Measurements from ENCODE around the gene CRYGC. TPM values are rescaled to one million over a fixed set of nuclear protein-coding genes. Genes with fewer than 3 reads are reported as not detected.

CRYGC gene
- total and polyA plus RNA-seq, 7 donors: not detected

DNA sequence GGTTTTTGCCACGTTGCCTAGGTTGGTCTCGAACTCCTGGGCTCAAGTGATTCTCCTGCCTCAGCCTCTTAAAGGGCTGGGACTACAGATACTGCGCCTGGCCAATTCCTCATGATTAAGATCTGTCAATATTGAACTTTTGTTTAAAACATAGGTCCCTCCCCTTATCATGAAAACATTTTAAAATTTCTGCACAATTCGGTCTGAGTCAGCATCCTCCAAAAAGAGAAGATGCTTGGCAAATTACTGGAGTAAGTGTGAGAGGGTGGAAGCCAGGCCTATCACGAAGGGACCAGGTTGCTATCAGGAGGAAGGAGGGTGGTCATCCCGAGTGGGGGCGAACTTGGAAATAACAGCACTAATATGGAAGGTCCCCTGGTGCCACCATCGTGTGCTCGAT, 44.5 kb upstream of the CRYGC start:
- no peaks in the 10 kb centered on the region for H3K36me3 ChIP-seq
- H3K9me3 ChIP-seq: no peaks in the 10 kb centered on the region
- no peak overlapping the region for H3K27ac ChIP-seq
- intact Hi-C loops (cut with DNase I): loop anchor here (2.0 kb wide), 1 partner anchor 81 kb away; the partner anchor contains the start of gene IDH1
- TF ChIP-seq POLR2A (IDR thresholded peaks at IDR 0.05) (no peak), EP300 (IDR thresholded peaks at IDR 0.05) (no peak), CTCF (IDR thresholded peaks at IDR 0.05) (no peak), POLR2AphosphoS5 (IDR thresholded peaks at IDR 0.05) (no peak)
- H3K4me3 ChIP-seq: no peak overlapping the region
- H3K4me1 ChIP-seq: peaks cover 0 to 7% (median 0%) of the 10 kb centered on the region in 4 donors
- no peak for DNase-seq
- no peaks in the 10 kb centered on the region for H3K27me3 ChIP-seq
- WGBS, 2 donors: 82 to 89% methylated on average over 9 of the region's 9 CpGs

GRCh38 chr2:208172125-208172524, 42.5 kb upstream of the CRYGC start:
- Histone ChIP-seq H3K27me3 (no peaks in the 10 kb centered on the region), H3K27ac (no peak overlapping the region), H3K36me3 (no peaks in the 10 kb centered on the region), H3K4me3 (no peak overlapping the region), H3K4me1 (peaks cover 0 to 7% (median 0%) of the 10 kb centered on the region in 4 donors), H3K9me3 (no peaks in the 10 kb centered on the region)
- WGBS, 2 donors: 54 to 64% methylated on average over 4 of the region's 4 CpGs
- intact Hi-C loops (cut with DNase I): no loop called here
- DNase-seq: no peak
- TF ChIP-seq EP300 (IDR thresholded peaks at IDR 0.05) (no peak), POLR2A (IDR thresholded peaks at IDR 0.05) (no peak), POLR2AphosphoS5 (IDR thresholded peaks at IDR 0.05) (no peak), CTCF (IDR thresholded peaks at IDR 0.05) (no peak)

- Histone ChIP-seq H3K27ac (no peak overlapping the region), H3K4me3 (no peak overlapping the region), H3K27me3 (no peaks in the 10 kb centered on the region), H3K9me3 (no peaks in the 10 kb centered on the region), H3K36me3 (no peaks in the 10 kb centered on the region), H3K4me1 (no peaks in the 10 kb centered on the region)
- intact Hi-C loops (cut with DNase I): no loop called here
- TF ChIP-seq EP300 (IDR thresholded peaks at IDR 0.05) (no peak), POLR2AphosphoS5 (IDR thresholded peaks at IDR 0.05) (no peak), CTCF (IDR thresholded peaks at IDR 0.05) (no peak), POLR2A (IDR thresholded peaks at IDR 0.05) (no peak)
- 87 to 90% methylated on average over 2 of the region's 2 CpGs for WGBS, 2 donors
- no peak for DNase-seq
Measured at GRCh38 chr2:208164951-208165755, 35.5 kb upstream of the CRYGC start.

GRCh38 chr2:208163489-208163888, 33.9 kb upstream of the CRYGC start, which contains the start of gene CRYGA:
TSS of gene CRYGA (minus strand) at chr2:208163589. CDS start at chr2:208163556, 33 bp downstream.
- Histone ChIP-seq H3K36me3 (no peaks in the 10 kb centered on the region), H3K4me1 (no peaks in the 10 kb centered on the region), H3K9me3 (no peaks in the 10 kb centered on the region), H3K27me3 (no peaks in the 10 kb centered on the region), H3K27ac (no peak within 1 kb of the TSS), H3K4me3 (no peak within 1 kb of the TSS)
- TF ChIP-seq CTCF (IDR thresholded peaks at IDR 0.05) (no peak), EP300 (IDR thresholded peaks at IDR 0.05) (no peak), POLR2AphosphoS5 (IDR thresholded peaks at IDR 0.05) (no peak), POLR2A (IDR thresholded peaks at IDR 0.05) (no peak)
- 74 to 78% methylated on average over 2 of the region's 2 CpGs for WGBS, 2 donors
- intact Hi-C loops (cut with DNase I): no loop called here
- no peak for DNase-seq

Data from sigmoid colon (tissue), 7 donors.